Medulla oblongata (tissue), 1 donor: ENCODE data around the gene ZNF296.

ENCODE experiments used
- DNase-seq: peaks from one replicate; pipeline ENCODE4 v3.0.0-alpha.2; 2015; ENCODE audit errors: extremely low spot score

Gene ZNF296

GRCh38 chr19:45021971-45022370 lies 54.3 kb downstream of the ZNF296 start:
- no peak for DNase-seq
